ENCODE data around the gene PRKG1.

DNA sequence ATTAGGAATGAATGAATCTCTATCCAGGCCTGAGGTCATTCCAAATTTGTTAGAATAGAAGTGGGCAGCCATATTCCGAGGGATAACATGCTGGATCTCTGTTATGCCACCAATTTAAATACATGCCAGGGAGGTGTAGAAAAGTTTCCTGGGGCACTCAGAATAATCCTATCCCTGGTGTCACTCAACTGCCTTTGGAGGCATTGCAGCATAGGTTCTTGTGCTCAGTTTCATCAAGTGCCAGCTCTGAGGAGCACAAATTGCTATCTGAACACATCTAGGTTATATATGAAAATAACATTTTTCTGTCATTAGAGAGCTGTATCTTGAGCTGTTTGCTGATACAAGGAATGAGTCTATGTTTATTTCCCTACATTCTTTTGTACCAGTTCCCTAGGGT lies 427.8 kb downstream of the PRKG1 start:
- no peak for TF ChIP-seq CTCF (IDR thresholded peaks at IDR 0.05)
- TF ChIP-seq POLR2A (IDR thresholded peaks at IDR 0.05): no peak
